GM18868 (cell line): ENCODE measurements around the gene FABP7.

Experiments used
- ATAC-seq: cut with Tn5 transposase; IDR thresholded peaks from one replicate; pipeline ENCODE4 v1.9.1; 2021; ENCODE audit warnings: mild to moderate bottlenecking, moderate library complexity; ENCODE audit not compliant: unreplicated experiment

The FABP7 gene

GRCh38 chr6:122755901-122756300 lies 23.6 kb upstream of the FABP7 start:
- no peak for ATAC-seq

DNA sequence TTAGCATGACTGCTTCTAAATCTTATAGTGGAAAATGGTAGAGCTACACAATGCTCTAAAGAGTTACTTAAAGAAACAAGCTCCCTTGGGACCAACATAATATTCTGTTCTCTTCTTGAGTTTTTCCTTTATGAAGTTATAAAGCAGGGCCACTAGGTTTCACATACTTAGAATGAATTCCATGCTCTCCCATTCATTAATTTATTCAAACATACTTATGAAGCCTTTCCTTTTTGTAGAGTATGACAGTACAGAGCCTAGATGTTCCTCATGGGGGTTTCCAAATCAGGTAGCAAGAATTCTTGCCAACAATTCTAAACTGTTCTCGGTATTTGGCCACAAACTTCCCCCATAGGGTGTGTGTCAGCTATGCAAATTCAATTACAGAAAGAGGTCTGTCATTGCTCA lies 20.6 kb upstream of the FABP7 start:
- ATAC-seq = peak; percentile 100

- ATAC-seq = no peak
Measured at GRCh38 chr6:122760330-122760729, 19.2 kb upstream of the FABP7 start.

- no peak for ATAC-seq
Measured at GRCh38 chr6:122766256-122766655, 13.3 kb upstream of the FABP7 start.

- ATAC-seq = no peak
Measured at GRCh38 chr6:122770835-122771601, 8.5 kb upstream of the FABP7 start.

DNA sequence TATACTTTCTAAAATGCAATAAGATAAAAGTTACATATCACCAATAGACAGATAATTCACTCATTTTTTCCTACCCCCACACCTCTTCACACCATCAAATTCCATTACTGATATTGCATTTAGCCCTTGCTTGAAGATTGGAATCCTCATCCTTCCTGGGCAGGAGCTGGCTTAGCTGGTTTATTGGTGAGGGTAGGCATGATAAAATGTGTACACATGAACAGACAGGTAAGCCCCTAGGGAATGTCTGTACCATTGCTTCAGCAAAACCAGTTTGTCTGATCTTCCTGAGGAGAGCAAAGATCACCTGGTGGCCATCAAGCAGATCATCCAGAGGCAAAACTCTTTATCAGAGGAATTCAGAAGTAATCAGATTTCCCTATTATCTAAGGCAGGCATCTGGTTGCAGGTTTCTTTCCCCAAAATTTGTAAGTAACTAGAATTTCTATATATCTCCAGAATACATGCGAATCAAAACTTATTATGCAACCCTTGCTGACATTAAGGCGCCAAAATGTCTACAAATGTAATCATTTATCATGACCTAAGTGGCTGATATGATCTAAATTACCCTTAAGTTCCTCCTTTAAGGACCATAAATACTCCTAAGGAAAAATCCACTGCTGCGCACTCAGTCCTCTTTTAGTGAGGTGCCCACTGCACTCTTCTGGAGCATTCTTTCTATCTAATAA lies 6.6 kb upstream of the FABP7 start:
- no peak for ATAC-seq

DNA sequence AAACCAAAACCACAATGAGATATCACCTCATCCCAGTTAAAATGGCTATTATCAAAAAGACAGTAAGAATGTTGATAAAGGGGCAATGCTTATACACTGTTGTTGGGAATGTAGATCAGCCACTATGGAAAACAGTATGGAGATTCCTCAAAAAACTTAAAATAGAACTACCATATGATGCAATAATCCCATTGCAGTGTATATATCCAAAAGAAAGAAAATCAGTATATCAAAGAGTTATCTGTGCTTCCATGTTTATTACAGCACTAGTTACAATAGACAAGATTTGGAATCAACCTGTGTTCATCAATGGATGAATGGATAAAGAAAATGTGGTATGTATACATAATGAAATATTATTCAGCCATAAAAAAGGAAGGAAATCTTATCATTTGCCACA lies 3.5 kb upstream of the FABP7 start:
- ATAC-seq = no peak

DNA sequence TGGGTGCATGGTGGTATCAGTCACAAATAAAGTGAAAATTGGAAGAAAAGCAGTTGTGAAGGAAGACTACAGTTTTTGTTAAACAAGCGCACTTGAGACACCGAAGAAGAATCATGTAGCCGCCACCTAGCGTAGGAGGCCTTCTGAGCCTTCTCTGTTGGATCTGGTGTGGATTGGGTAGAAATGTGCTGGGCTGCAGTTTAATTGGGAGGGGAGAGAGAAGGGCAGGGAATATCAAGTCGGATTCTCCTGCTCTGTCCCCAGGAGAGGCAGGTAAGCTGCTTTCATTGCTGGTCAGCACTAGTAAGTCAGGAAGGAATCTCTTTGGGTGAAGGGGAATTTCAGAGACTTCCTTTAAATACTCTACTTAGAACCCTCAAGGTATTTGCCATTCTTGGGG lies 1.2 kb upstream of the FABP7 start:
- no peak for ATAC-seq

- ATAC-seq = no peak
Measured at GRCh38 chr6:122778985-122779661, 393 bp upstream of the FABP7 start.

DNA sequence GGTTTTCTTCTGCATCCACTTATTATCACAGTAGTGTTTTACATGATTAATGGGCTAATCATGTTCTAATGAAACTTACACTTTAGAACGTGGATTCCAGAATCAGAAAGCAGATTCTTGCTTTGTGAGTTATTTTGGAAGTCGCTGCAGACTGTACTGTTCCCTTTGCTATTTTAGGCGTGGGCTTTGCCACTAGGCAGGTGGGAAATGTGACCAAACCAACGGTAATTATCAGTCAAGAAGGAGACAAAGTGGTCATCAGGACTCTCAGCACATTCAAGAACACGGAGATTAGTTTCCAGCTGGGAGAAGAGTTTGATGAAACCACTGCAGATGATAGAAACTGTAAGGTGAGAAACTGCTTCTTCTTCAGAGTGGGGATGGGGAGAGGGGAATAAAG lies 598 bp downstream of the FABP7 start:
- ATAC-seq = no peak

DNA sequence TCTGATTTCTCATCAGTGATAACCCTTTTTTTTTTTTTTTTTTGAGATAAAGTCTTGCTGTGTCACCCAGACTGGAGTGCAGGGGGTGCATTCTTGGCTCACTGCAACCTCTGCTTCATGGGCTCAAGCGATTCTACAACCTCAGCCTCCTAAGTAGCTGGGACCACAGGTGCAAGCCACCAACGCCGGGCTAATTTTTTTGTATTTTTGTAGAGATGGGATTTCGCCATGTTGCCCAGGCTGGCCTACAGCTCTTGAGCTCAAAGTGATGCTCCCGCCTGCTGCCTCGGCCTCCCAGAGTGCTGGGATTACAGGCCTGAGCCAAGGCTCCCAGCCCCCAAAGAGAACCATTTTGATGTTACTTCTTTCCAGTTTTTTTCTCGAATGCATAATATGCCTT lies 2.2 kb downstream of the FABP7 start:
- no peak for ATAC-seq

- ATAC-seq = no peak
Measured at GRCh38 chr6:122783401-122783800, 3.9 kb downstream of the FABP7 start.

DNA sequence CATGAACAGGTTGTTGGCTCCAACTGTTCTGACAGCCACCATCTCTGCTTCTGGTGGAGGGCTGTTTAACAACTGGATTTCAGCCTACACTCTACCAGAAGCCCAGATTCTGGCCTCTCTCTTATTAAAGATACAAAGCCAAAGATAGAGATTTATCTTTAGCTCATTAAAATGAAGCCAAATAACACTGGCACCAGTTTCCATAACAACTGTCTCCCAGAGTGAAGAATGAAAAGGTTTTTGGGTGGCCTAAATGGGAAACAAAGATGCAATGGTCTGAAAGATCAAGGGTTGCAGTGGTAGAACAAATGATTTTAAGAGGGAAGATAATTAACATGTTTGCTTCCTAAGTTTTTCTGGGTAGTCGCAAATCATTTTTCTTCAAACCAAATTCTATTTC lies 6.4 kb downstream of the FABP7 start:
- no peak for ATAC-seq

DNA sequence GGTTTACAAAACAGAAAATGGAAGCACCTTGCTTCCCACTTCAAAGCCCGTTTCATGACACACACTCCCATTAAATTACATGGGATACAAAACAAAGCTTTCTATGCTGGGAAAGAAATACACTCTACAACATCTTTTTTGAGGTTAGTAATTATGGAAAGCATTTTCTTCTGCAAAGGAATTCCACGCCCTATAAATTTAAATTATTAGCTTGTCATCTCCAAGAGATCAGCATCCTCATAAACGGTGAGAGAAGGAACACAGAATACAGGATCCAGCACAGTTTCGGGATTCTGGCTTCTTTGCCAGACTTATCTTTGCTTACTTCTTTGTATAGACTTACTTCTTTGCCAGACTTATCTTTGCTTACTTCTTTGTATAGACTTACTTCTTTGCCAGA lies 8.2 kb downstream of the FABP7 start:
- no peak for ATAC-seq

GRCh38 chr6:122788208-122788607 lies 8.7 kb downstream of the FABP7 start:
- ATAC-seq = no peak

DNA sequence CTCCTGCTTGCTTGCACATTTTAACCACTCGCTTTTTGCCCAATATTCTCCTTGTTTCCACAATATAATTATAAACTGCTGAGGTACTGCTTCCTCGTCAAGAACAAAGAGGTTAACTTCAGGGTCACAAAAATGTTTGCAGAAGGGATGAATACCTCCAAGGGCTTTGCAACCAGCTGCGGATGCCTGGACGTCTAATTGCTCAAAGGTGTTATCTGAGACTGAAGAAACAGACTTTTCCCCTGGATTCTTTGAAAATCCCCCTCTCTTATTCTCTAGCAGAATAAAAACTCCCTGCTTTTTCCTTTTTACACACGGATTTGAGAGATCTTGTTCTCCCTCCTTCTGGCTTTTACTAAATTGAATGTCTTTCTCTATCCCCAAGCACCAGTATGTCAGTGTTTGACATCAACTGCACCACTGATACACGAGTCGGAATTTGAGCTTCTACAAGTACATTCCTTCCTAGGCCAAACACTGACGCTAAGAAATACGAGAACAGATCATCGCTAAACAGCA lies 9.2 kb downstream of the FABP7 start:
- no peak for ATAC-seq

DNA sequence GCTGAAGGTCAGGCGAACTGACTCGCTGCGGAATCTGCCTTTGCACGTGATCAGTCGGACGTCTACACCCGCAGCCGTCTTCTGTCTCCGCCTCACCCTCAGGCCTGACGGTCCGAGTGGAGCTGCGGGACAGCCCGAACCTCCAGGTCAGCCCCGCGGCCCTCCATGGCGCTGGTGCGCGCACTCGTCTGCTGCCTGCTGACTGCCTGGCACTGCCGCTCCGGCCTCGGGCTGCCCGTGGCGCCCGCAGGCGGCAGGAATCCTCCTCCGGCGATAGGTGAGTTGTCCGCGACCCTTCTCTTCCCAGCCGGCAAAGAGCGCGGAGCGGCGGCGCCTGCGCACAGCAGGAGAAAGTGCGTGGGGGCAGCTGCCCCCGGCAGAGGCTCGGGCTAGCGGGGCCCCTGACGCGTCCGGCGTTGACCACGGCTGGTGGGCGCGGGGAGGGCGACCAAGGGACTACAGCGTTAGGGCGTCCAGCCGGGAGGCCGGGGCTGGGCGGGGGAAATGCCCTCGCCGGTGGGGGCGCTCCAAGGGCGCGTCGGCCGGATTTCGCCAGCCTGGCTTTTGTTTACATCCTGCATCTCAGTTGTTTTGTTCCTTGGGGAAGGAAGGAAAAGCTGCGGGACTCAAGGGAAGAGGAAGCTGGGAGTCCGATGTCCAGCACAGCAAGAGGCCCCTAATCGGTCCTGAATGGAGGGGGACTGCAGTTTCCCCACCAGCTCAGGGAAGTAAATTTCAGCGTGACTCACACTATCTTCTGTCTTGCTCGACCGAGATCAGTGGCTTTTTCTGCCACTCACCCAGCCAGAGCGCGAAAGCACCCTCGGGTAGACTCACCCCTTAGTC lies 9.9 kb downstream of the FABP7 start, which contains the start of gene SMPDL3A:
TSS of gene SMPDL3A (plus strand) at position 77 of the 846 bp plus-strand sequence. CDS start at position 166, 89 bp downstream.
- peak; percentile 67 for ATAC-seq

DNA sequence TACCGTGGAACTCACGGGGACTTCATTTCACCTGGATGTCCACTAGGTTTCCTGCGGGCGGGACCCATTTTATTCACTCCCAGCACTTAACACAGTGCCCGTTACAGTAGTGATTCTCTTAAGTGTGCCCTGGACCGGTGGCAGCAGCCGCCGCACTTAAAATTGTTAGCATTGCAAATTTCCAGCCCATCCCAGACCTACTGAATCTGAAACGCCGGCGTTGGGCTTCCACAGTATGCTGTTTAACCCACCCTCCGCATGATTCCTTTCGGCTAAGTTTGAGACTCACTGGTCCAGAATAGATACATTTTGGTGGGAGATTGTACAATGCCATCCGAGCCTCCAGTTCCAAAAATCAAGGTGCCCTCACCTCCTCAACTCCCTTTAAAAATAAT lies 10.5 kb downstream of the FABP7 start:
- ATAC-seq = no peak

DNA sequence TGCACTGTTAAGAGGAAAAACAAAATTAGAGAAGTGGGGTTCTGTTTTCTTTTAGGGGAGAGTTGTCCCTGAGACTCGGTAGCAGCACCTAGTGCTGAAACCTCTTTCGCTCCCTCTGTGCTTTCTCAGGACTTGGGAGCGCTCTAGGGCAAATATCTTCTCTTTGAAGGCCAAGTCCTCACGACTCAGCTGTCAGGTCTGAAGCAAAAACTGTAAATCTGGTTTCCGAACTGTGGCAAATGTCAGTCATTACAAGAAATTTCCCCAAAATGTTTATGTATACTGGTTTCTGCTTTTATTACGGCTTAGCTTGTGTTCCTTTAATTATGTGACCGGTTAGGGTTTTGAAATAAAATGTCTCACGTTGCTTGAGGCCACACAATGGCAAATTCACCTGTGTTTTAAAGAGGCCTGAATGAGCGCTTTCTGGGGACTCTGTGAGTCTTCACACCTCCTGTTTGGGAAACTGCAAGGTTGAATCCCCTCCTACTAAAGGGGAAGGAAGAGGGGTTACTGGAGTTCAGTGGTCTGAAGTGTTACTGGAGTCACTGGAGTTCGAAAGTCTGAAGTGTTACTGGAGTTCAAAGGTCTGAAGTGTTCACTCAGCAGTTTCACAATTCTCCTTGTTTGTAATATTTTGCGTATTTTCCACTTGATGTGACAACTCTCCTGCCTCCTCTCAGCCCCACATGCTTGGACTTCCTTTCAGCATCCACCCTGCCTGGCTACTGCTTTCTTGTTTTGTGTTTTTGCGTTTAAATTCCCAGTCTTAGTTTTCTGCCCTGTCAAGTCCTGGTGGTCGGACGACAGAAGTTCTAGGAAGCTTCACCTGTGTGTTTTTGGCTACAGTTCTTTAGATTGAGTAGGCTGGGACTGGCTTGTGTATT lies 11.2 kb downstream of the FABP7 start:
- ATAC-seq = no peak

- ATAC-seq = no peak
Measured at GRCh38 chr6:122791310-122791679, 11.8 kb downstream of the FABP7 start.
